GM23338 (cell line): ENCODE measurements around the gene ABCA1.

Experiments used
- CREB1 ChIP-seq: fragments of 250-450 bp; sonication (Bioruptor Pico); IDR thresholded peaks from 2 replicates; pipeline ENCODE4 v1.5.0; 2020; ENCODE audit warnings: low read depth, mild to moderate bottlenecking, moderate library complexity
- CTCF ChIP-seq, 2 experiments: fragments of 200-600 bp in 1 of 2; sonication (generic) in 1 of 2; conservative IDR thresholded peaks; 2 replicates each; pipeline versions ENCODE4 v1.5.1 to v1.6.1; 2016 to 2017; ENCODE audit warnings: antibody characterized with exemption in 2 of 2, low read depth in 2 of 2, mild to moderate bottlenecking in 2 of 2, moderate library complexity in 1 of 2
- ETS1 ChIP-seq: IDR thresholded peaks from 2 replicates; pipeline ENCODE4 v1.6.1; 2016; ENCODE audit warnings: antibody characterized with exemption
- EZH2 ChIP-seq: fragments of 200-600 bp; sonication (generic); IDR thresholded peaks from one replicate; pipeline ENCODE4 v1.8.0; 2017; ENCODE audit warnings: antibody characterized with exemption, mild to moderate bottlenecking, low read depth; ENCODE audit not compliant: unreplicated experiment
- EZH2phosphoT487 ChIP-seq: fragments of 200-600 bp; sonication (generic); IDR thresholded peaks from one replicate; pipeline ENCODE4 v1.8.1; 2018; ENCODE audit warnings: antibody characterized with exemption; ENCODE audit not compliant: unreplicated experiment
- JUNB ChIP-seq: IDR thresholded peaks from one replicate; pipeline ENCODE4 v1.6.1; 2016; ENCODE audit warnings: antibody characterized with exemption; ENCODE audit not compliant: unreplicated experiment
- NANOG ChIP-seq: IDR thresholded peaks from 2 replicates; pipeline ENCODE4 v1.6.1; 2016; ENCODE audit warnings: antibody characterized with exemption, borderline replicate concordance
- POLR2AphosphoS5 ChIP-seq: IDR thresholded peaks from 2 replicates; pipeline ENCODE4 v1.6.1; 2016; ENCODE audit warnings: antibody characterized with exemption, low read depth
- REST ChIP-seq: IDR thresholded peaks from one replicate; pipeline ENCODE4 v1.6.1; 2018; ENCODE audit warnings: antibody characterized with exemption; ENCODE audit not compliant: unreplicated experiment

GRCh38 chr9:104779334-104779733, 148.6 kb downstream of the ABCA1 start:
- TF ChIP-seq CTCF (conservative IDR thresholded peaks at IDR 0.05; ENCODE audit: low read depth in 2 of 2) (no peak), REST (no peak), POLR2AphosphoS5 (no peak), NANOG (no peak), EZH2 (no peak), CREB1 (no peak), JUNB (no peak), EZH2phosphoT487 (no peak), ETS1 (no peak)
